GM12878 (cell line): ENCODE results near the gene ZBED5. TPM values are rescaled to one million over a fixed set of nuclear protein-coding genes. Genes with fewer than 3 reads are reported as not detected.

Experiments used
- ATAC-seq: fragments of 200-7000 bp; cut with Tn5 transposase; 3 replicates; pipeline ENCODE4 v1.9.1; 2020; ENCODE audit warnings: mild to moderate bottlenecking, moderate library complexity
- BruUV-seq: library from RNA; stranded (reverse); fragments of 400-500 nt; replicated peaks from 2 replicates; lab custom pipeline; 2021; lab: Mats Ljungman, UMichigan
- CTCF ChIA-PET: fragments of 300-600 bp; sonication (Branson Sonifier 250); formaldehyde crosslinking; extraction: SDS; loops from one replicate; lab custom pipeline; 2021; ENCODE audit warnings: inconsistent platforms; lab: Yijun Ruan, JAX
- POLR2A ChIA-PET: fragments of 350-600 bp; formaldehyde crosslinking; extraction: SDS; loops from one replicate; lab custom pipeline; 2021; ENCODE audit warnings: inconsistent platforms; lab: Charles Lee
- RAD21 ChIA-PET: fragments of 300-600 bp; sonication (Branson Sonifier 250); formaldehyde crosslinking; loops from one replicate; lab custom pipeline; 2023; ENCODE audit warnings: antibody characterized with exemption; ENCODE audit not compliant: unreplicated experiment; lab: Charles Lee
- SMC1A ChIA-PET: fragments of 300-600 bp; sonication (Branson Sonifier 250); formaldehyde crosslinking; loops from one replicate; lab custom pipeline; 2023; ENCODE audit not compliant: unreplicated experiment, uncharacterized antibody; lab: Charles Lee
- DNase-seq: peaks from one replicate; pipeline ENCODE4 v3.0.0-alpha.2; 2011; ENCODE audit warnings: low read depth, low spot score
- FAIRE-seq: peaks from 3 replicates; lab custom pipeline; 2011; peaks lifted over from hg19 to GRCh38; lab: Jason Lieb, UNC
- H2AFZ ChIP-seq: 2 replicates; pipeline ENCODE4 v1.6.0; 2011; ENCODE audit warnings: low read depth, low read length, control low read depth; ENCODE audit not compliant: control insufficient read depth
- H3K27ac ChIP-seq: 2 replicates; pipeline ENCODE4 v1.5.1; 2011; ENCODE audit warnings: control low read depth; ENCODE audit not compliant: control insufficient read depth, insufficient read depth
- H3K27me3 ChIP-seq, 2 experiments: replicated peaks in 1 of 2; 2 replicates each; pipeline versions ENCODE4 v1.6.0 to v1.6.1; 2011; ENCODE audit warnings: low read length in 1 of 2; ENCODE audit not compliant: control insufficient read depth in 2 of 2, insufficient read depth in 2 of 2
- H3K36me3 ChIP-seq, 2 experiments: 2 replicates each; pipeline ENCODE4 v1.5.1; 2011; ENCODE audit warnings: low read length in 1 of 2; ENCODE audit not compliant: control insufficient read depth in 2 of 2, insufficient read depth in 2 of 2
- H3K4me1 ChIP-seq: 2 replicates; pipeline ENCODE4 v1.6.1; 2011; ENCODE audit warnings: mild to moderate bottlenecking, low read length, moderate library complexity, mixed read lengths; ENCODE audit not compliant: control insufficient read depth, insufficient read depth
- H3K4me2 ChIP-seq: 2 replicates; pipeline ENCODE4 v1.6.0; 2011; ENCODE audit warnings: control low read depth; ENCODE audit not compliant: control insufficient read depth, insufficient read depth
- H3K4me3 ChIP-seq: fragments of 200-600 bp; sonication (generic); 2 replicates; pipeline ENCODE4 v1.5.1; 2016
- H3K79me2 ChIP-seq: 2 replicates; pipeline ENCODE4 v1.6.0; 2011; ENCODE audit warnings: low read length; ENCODE audit not compliant: control insufficient read depth, insufficient read depth
- H3K9ac ChIP-seq: 2 replicates; pipeline ENCODE4 v1.8.0; 2011; ENCODE audit warnings: low read length, control low read depth, mixed read lengths; ENCODE audit not compliant: control insufficient read depth, insufficient read depth
- H3K9me3 ChIP-seq: replicated peaks from 3 replicates; pipeline ENCODE4 v1.5.1; 2011; ENCODE audit warnings: mild to moderate bottlenecking, low read length; ENCODE audit not compliant: control insufficient read depth, insufficient read depth
- H4K20me1 ChIP-seq: 2 replicates; pipeline ENCODE4 v1.6.0; 2011; ENCODE audit not compliant: control insufficient read depth, insufficient read depth
- ATF7 ChIP-seq: fragments of 450-650 bp; IDR thresholded peaks from 2 replicates; pipeline ENCODE4 v1.6.1; 2016; ENCODE audit warnings: low read depth, mild to moderate bottlenecking
- BHLHE40 ChIP-seq, 2 experiments: fragments of 450-650 bp in 1 of 2; IDR thresholded peaks; 2 replicates each; pipeline ENCODE4 v1.6.1; 2011 to 2017; ENCODE audit warnings: low read depth in 2 of 2, borderline replicate concordance in 1 of 2, improper control_type of control experiment in 1 of 2, low read length in 1 of 2, mild to moderate bottlenecking in 1 of 2
- CEBPB ChIP-seq, 2 experiments: fragments of 150-350 bp in 1 of 2; IDR thresholded peaks; 2 replicates each; pipeline ENCODE4 v1.6.1; 2012 to 2014; ENCODE audit warnings: low read depth in 2 of 2, low read length in 2 of 2, borderline replicate concordance in 1 of 2, inconsistent platforms in 1 of 2
- CHD1 ChIP-seq: IDR thresholded peaks from 2 replicates; pipeline ENCODE4 v1.6.1; 2012; ENCODE audit warnings: low read depth, low read length, improper control_type of control experiment
- E2F4 ChIP-seq: IDR thresholded peaks from 2 replicates; pipeline ENCODE4 v1.6.1; 2012; ENCODE audit warnings: low read depth, low read length, improper control_type of control experiment
- EGR1 ChIP-seq, 2 experiments: IDR thresholded peaks; 1 replicate in 1 of 2; 2 replicates in 1 of 2; pipeline ENCODE4 v1.6.1; 2011 to 2012; ENCODE audit warnings: low read depth in 2 of 2, low read length in 2 of 2, borderline replicate concordance in 1 of 2, mild to moderate bottlenecking in 1 of 2, moderate library complexity in 1 of 2
- MAX ChIP-seq: IDR thresholded peaks from 2 replicates; pipeline ENCODE4 v1.6.1; 2012; ENCODE audit warnings: low read depth, low read length, improper control_type of control experiment
- MLLT1 ChIP-seq: fragments of 450-650 bp; IDR thresholded peaks from 2 replicates; pipeline ENCODE4 v1.6.1; 2016; ENCODE audit warnings: mild to moderate bottlenecking
- NFXL1 ChIP-seq: fragments of 450-650 bp; IDR thresholded peaks from 2 replicates; pipeline ENCODE4 v1.6.1; 2017; ENCODE audit warnings: antibody characterized with exemption, mild to moderate bottlenecking, borderline replicate concordance
- RAD51 ChIP-seq: fragments of 450-650 bp; IDR thresholded peaks from 2 replicates; pipeline ENCODE4 v1.6.1; 2016; ENCODE audit warnings: moderate library complexity, mild to moderate bottlenecking, inconsistent platforms
- RB1 ChIP-seq: fragments of 450-650 bp; formaldehyde crosslinking; IDR thresholded peaks from 2 replicates; pipeline ENCODE4 v1.6.1; 2017; ENCODE audit warnings: mild to moderate bottlenecking, borderline replicate concordance
- RCOR1 ChIP-seq: conservative IDR thresholded peaks from 2 replicates; pipeline ENCODE4 v1.6.1; 2012; ENCODE audit warnings: low read depth, low read length, improper control_type of control experiment
- SIX5 ChIP-seq: IDR thresholded peaks from 2 replicates; pipeline ENCODE4 v1.6.1; 2011; ENCODE audit warnings: mild to moderate bottlenecking, low read depth, low read length, moderate library complexity; ENCODE audit not compliant: severe bottlenecking
- SKIL ChIP-seq: fragments of 450-650 bp; IDR thresholded peaks from 2 replicates; pipeline ENCODE4 v1.6.1; 2017; ENCODE audit warnings: mild to moderate bottlenecking, low read depth, inconsistent platforms; ENCODE audit not compliant: poor library complexity, severe bottlenecking
- SREBF2 ChIP-seq: IDR thresholded peaks from 2 replicates; pipeline ENCODE4 v1.6.1; 2012; ENCODE audit warnings: mild to moderate bottlenecking, low read length
- SRF ChIP-seq, 2 experiments: IDR thresholded peaks; 2 replicates each; pipeline ENCODE4 v1.6.1; 2011; ENCODE audit warnings: low read depth in 2 of 2, low read length in 2 of 2, mild to moderate bottlenecking in 1 of 2, moderate library complexity in 1 of 2
- STAT1 ChIP-seq: fragments of 450-650 bp; conservative IDR thresholded peaks from 2 replicates; pipeline ENCODE4 v1.6.1; 2014; ENCODE audit warnings: antibody characterized with exemption, mild to moderate bottlenecking
- TCF3 ChIP-seq: IDR thresholded peaks from 2 replicates; pipeline ENCODE4 v1.6.1; 2012; ENCODE audit warnings: low read depth, mild to moderate bottlenecking, low read length, borderline replicate concordance; ENCODE audit not compliant: insufficient read depth
- ZBED1 ChIP-seq: IDR thresholded peaks from 2 replicates; pipeline ENCODE4 v1.6.1; 2016; ENCODE audit warnings: borderline replicate concordance
- ZZZ3 ChIP-seq: IDR thresholded peaks from 2 replicates; pipeline ENCODE4 v1.6.1; 2011; ENCODE audit warnings: low read depth; ENCODE audit not compliant: control insufficient read depth, insufficient read length
- WGBS: methylation state at CpG from one replicate; pipeline ENCODE4 v1.1.6; 2016; ENCODE audit warnings: low lambda C conversion rate; ENCODE audit not compliant: insufficient replicate concordance, insufficient coverage; ENCODE audit errors: missing lambda C conversion rate; 5-methylcytosine and 5-hydroxymethylcytosine counted together
- in situ Hi-C: fragments of 300-500 bp; cut with MboI; formaldehyde crosslinking; loops from 9 replicates; pipeline ENCODE4 v1.14.3; 2018; ENCODE audit warnings: mixed read lengths
- intact Hi-C: fragments of 100-400 bp; cut with micrococcal nuclease; formaldehyde crosslinking; loops from one replicate; pipeline ENCODE4 v1.14.2; 2022; ENCODE audit not compliant: unreplicated experiment
- polyA plus RNA-seq, 11 experiments: library from polyadenylated mRNA; depleted of rRNA in 4 of 11; unstranded in 6 of 11; stranded (reverse) in 5 of 11; fragments of >200 nt; fragmentation: Nextera tagmentation in 4 of 11; fragmentation: Illumina TruSeq in 1 of 11; extraction: Ambion mirVana in 4 of 11; extraction: Trizol in 1 of 11; gene quantifications; 1 replicate in 1 of 11; 2 replicates in 10 of 11; pipeline versions ENCODE4 v1.2.1 to v1.2.3, GENCODE V29; 2011 to 2016; ENCODE audit warnings: inconsistent platforms in 2 of 11, missing spikeins in 2 of 11, low read depth in 1 of 11
- total RNA-seq, 4 experiments: library from RNA; depleted of rRNA in 3 of 4; stranded (reverse); fragments of >200 nt in 3 of 4; fragmentation: Illumina TruSeq in 1 of 4; extraction: Trizol in 1 of 4; gene quantifications; 2 replicates each; pipeline versions ENCODE4 v1.2.1 to v1.2.3, GENCODE V29; 2013 to 2021

ZBED5 gene
- total and polyA plus RNA-seq, 10 of the 15 experiments (the other 5 are each of a cell fraction or from before 2014, with no cell fraction given), result 27.3 to 86.8 (median 37.6) TPM

GRCh38 chr11:10803676-10804075 is 54.2 kb downstream of the ZBED5 start:
- H2AFZ ChIP-seq, result no peak overlapping the region
- TF ChIP-seq SIX5 (no peak), MAX (no peak), SRF (IDR thresholded peaks at IDR 0.05; ENCODE audit: low read depth in 2 of 2, low read length in 2 of 2) (no peak), CEBPB (IDR thresholded peaks at IDR 0.05; ENCODE audit: borderline replicate concordance in 1 of 2, low read depth in 2 of 2, low read length in 2 of 2) (no peak), RAD51 (no peak), SKIL (no peak), BHLHE40 (IDR thresholded peaks at IDR 0.05; ENCODE audit: borderline replicate concordance in 1 of 2, low read depth in 2 of 2, low read length in 1 of 2) (no peak), E2F4 (no peak), RB1 (no peak), NFXL1 (no peak), TCF3 (no peak), ATF7 (no peak), RCOR1 (no peak), ZBED1 (no peak), STAT1 (no peak), MLLT1 (no peak), EGR1 (IDR thresholded peaks at IDR 0.05; ENCODE audit: borderline replicate concordance in 1 of 2, low read depth in 2 of 2, low read length in 2 of 2) (no peak), CHD1 (no peak), SREBF2 (no peak), ZZZ3 (no peak)
- TF ChIP-seq, all 136 proteins: peak for 0
- ChIA-PET SMC1A (interaction anchor here (0.8 to 2.1 kb wide), 10 partner anchors 8 to 217 kb away, joined by 3 to 14 read pairs (median 3); no protein-coding TSS in a partner anchor), CTCF (interaction anchor here (0.8 to 7.0 kb wide), 10 partner anchors 11 to 225 kb away, joined by 3 to 61 read pairs (median 4); partner anchors contain the start of gene CTR9), RAD21 (interaction anchor here (1.1 to 2.2 kb wide), 2 partner anchors 11 to 53 kb away, joined by 3 to 10 read pairs; partner anchors contain the start of gene CTR9), POLR2A (interaction anchor here (1.0 to 1.7 kb wide), 2 partner anchors 51 to 121 kb away, joined by 3 to 4 read pairs; no protein-coding TSS in a partner anchor)
- WGBS, result 79% methylated on average over 6 of the region's 6 CpGs
- Histone ChIP-seq H4K20me1 (no peaks in the 10 kb centered on the region), H3K79me2 (peaks cover 46% of the 10 kb centered on the region), H3K9ac (no peak overlapping the region), H3K27ac (no peak overlapping the region), H3K27me3 (no peaks in the 10 kb centered on the region), H3K4me1 (peaks cover 10% of the 10 kb centered on the region; the same call in 1 of the 2 replicates), H3K36me3 (peaks cover 23 to 58% of the 10 kb centered on the region in 2 experiments), H3K9me3 (no peaks in the 10 kb centered on the region), H3K4me2 (0 out of 2 replicates have a peak overlapping the region, but pooled peaks have one; percentile 13), H3K4me3 (no peak overlapping the region)
- ATAC-seq (no peak), FAIRE-seq (no peak), DNase-seq (no peak)
- no TSS peak for BruUV-seq
- intact Hi-C loops (no loop called here), in situ Hi-C loops (no loop called here)
